ENCODE measurements around the gene STXBP4. TPM values are rescaled to one million over a fixed set of nuclear protein-coding genes. Genes with fewer than 3 reads are reported as not detected.

STXBP4 gene
- polyA plus RNA-seq, 1 of the 3 experiments (the other 2 are of a cell fraction): 2.8 TPM

DNA sequence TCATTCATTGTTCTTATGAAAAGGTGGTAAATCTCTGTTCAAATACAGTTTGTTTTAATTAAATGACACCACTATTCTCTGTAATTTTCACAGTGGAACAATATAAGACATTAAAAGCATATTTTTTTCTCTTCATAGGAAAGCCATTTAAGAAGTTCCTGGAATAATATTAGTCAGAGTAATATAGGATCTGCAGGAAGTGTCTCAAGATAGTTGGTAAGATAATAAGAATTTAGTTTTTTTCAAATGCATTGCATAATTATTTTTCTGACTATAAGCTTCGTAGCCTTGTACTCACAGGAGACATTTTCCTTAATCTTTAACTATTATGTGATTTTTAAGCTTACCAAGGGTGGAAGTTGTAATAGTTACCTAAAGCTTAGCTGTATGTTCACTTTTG lies 16.9 kb downstream of the STXBP4 start (continued):
- TF ChIP-seq FOSL2 (IDR thresholded peaks at IDR 0.05; ENCODE audit: borderline replicate concordance, low read depth) (no peak), GATA2 (CRISPR knock-in tag; IDR thresholded peaks at IDR 0.05) (no peak), RCOR1 (IDR thresholded peaks at IDR 0.05; ENCODE audit: low read length) (no peak), RFX5 (IDR thresholded peaks at IDR 0.05; ENCODE audit: low read length) (no peak), RXRA (IDR thresholded peaks at IDR 0.05; ENCODE audit: borderline replicate concordance, low read depth) (no peak), MEF2A (IDR thresholded peaks at IDR 0.05; ENCODE audit: borderline replicate concordance, low read depth) (no peak), FOXJ3 (CRISPR knock-in tag; IDR thresholded peaks at IDR 0.05) (no peak), EP300 (IDR thresholded peaks at IDR 0.05; ENCODE audit: borderline replicate concordance in 1 of 2, low read depth in 1 of 2, low read length in 1 of 2) (no peak), TEAD4 (IDR thresholded peaks at IDR 0.05; ENCODE audit: borderline replicate concordance, insufficient read depth) (no peak)
- TF ChIP-seq, protein P1, sequence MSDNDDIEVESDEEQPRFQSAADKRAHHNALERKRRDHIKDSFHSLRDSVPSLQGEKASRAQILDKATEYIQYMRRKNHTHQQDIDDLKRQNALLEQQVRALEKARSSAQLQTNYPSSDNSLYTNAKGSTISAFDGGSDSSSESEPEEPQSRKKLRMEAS (IDR thresholded peaks at IDR 0.05; ENCODE audit: low read depth): no peak
- TF ChIP-seq, protein P2, sequence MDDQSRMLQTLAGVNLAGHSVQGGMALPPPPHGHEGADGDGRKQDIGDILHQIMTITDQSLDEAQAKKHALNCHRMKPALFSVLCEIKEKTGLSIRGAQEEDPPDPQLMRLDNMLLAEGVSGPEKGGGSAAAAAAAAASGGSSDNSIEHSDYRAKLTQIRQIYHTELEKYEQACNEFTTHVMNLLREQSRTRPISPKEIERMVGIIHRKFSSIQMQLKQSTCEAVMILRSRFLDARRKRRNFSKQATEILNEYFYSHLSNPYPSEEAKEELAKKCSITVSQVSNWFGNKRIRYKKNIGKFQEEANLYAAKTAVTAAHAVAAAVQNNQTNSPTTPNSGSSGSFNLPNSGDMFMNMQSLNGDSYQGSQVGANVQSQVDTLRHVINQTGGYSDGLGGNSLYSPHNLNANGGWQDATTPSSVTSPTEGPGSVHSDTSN (IDR thresholded peaks at IDR 0.05): no peak
- TF ChIP-seq, protein P3, sequence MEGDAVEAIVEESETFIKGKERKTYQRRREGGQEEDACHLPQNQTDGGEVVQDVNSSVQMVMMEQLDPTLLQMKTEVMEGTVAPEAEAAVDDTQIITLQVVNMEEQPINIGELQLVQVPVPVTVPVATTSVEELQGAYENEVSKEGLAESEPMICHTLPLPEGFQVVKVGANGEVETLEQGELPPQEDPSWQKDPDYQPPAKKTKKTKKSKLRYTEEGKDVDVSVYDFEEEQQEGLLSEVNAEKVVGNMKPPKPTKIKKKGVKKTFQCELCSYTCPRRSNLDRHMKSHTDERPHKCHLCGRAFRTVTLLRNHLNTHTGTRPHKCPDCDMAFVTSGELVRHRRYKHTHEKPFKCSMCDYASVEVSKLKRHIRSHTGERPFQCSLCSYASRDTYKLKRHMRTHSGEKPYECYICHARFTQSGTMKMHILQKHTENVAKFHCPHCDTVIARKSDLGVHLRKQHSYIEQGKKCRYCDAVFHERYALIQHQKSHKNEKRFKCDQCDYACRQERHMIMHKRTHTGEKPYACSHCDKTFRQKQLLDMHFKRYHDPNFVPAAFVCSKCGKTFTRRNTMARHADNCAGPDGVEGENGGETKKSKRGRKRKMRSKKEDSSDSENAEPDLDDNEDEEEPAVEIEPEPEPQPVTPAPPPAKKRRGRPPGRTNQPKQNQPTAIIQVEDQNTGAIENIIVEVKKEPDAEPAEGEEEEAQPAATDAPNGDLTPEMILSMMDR (IDR thresholded peaks at IDR 0.05): no peak

DNA sequence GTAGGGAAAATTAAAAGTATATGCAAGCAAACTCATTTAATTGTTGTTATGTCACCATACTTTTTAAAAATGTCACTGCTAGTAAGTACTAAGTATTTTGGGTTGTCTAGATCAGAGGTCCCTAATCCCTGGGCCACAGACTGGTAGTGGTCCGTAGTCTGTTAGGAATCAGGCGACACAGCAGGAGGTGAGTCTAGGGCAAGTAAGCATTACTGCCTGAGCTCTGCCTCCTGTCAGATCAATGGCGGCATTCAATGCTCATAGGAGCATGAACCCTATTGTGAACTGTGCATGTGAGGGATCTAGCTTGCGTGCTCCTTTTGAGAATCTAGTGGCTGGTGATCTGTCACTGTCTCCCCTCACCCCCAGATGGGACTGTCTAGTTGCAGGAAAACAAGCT lies 21.6 kb downstream of the STXBP4 start:
- Histone ChIP-seq H3K27ac (ENCODE audit: low read depth in 2 of 2, low read length in 1 of 2) (no peak overlapping the region), H3K4me1 (ENCODE audit: control insufficient read depth in 1 of 2, insufficient read depth in 2 of 2, low read depth in 1 of 2, low read length in 1 of 2) (peaks cover 0 to 7% of the 10 kb centered on the region in 2 experiments; a peak in 3 of 4 replicates), H3K27me3 (ENCODE audit: insufficient read depth) (no peaks in the 10 kb centered on the region), H3K9ac (no peak overlapping the region), H3K4me3 (ENCODE audit: low read depth in 2 of 2, low read length in 1 of 2) (no peak overlapping the region), H3F3A (replicated peaks; ENCODE audit: insufficient read depth) (peaks cover 4% of the 10 kb centered on the region), H3K4me2 (no peak overlapping the region), H3K36me3 (replicated peaks in 1 of 2; ENCODE audit: control insufficient read depth in 1 of 2, insufficient read depth in 2 of 2, low read length in 1 of 2) (peaks cover 0 to 24% of the 10 kb centered on the region in 2 experiments), H3K79me2 (ENCODE audit: insufficient read depth) (no peaks in the 10 kb centered on the region; the same call in 1 of the 2 replicates), H3K9me2 (no peaks in the 10 kb centered on the region), H4K20me1 (ENCODE audit: insufficient read depth) (no peaks in the 10 kb centered on the region), H2AFZ (ENCODE audit: low read depth) (no peak overlapping the region), H3K9me3 (no peaks in the 10 kb centered on the region)
- DNase-seq: no peak
- TF ChIP-seq FOSL2 (IDR thresholded peaks at IDR 0.05; ENCODE audit: borderline replicate concordance, low read depth): no peak
- TF ChIP-seq, protein P2 (IDR thresholded peaks at IDR 0.05): no peak
- TF ChIP-seq FOXJ3 (CRISPR knock-in tag; IDR thresholded peaks at IDR 0.05): no peak
- no peak for TF ChIP-seq RXRA (IDR thresholded peaks at IDR 0.05; ENCODE audit: borderline replicate concordance, low read depth)
- TF ChIP-seq CHD2 (IDR thresholded peaks at IDR 0.05; ENCODE audit: low read length, partially characterized antibody): no peak
- no peak for TF ChIP-seq RAD21 (IDR thresholded peaks at IDR 0.05; ENCODE audit: low read length)
- TF ChIP-seq FOXM1 (IDR thresholded peaks at IDR 0.05; ENCODE audit: low read depth): no peak
- no peak for TF ChIP-seq JUND (IDR thresholded peaks at IDR 0.05)
- TF ChIP-seq, protein P4, sequence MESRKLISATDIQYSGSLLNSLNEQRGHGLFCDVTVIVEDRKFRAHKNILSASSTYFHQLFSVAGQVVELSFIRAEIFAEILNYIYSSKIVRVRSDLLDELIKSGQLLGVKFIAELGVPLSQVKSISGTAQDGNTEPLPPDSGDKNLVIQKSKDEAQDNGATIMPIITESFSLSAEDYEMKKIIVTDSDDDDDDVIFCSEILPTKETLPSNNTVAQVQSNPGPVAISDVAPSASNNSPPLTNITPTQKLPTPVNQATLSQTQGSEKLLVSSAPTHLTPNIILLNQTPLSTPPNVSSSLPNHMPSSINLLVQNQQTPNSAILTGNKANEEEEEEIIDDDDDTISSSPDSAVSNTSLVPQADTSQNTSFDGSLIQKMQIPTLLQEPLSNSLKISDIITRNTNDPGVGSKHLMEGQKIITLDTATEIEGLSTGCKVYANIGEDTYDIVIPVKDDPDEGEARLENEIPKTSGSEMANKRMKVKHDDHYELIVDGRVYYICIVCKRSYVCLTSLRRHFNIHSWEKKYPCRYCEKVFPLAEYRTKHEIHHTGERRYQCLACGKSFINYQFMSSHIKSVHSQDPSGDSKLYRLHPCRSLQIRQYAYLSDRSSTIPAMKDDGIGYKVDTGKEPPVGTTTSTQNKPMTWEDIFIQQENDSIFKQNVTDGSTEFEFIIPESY (IDR thresholded peaks at IDR 0.05; ENCODE audit: borderline replicate concordance, low read depth): no peak
- TF ChIP-seq NFIC (IDR thresholded peaks at IDR 0.05; ENCODE audit: borderline replicate concordance): no peak
- TF ChIP-seq MEF2A (IDR thresholded peaks at IDR 0.05; ENCODE audit: borderline replicate concordance, low read depth): no peak
- no peak for TF ChIP-seq YY1 (IDR thresholded peaks at IDR 0.05; ENCODE audit: low read depth)
- TF ChIP-seq RFX5 (IDR thresholded peaks at IDR 0.05; ENCODE audit: low read length): no peak
- no peak for TF ChIP-seq SIN3A (IDR thresholded peaks at IDR 0.05; ENCODE audit: borderline replicate concordance, low read depth, low read length)
- TF ChIP-seq GABPA (IDR thresholded peaks at IDR 0.05; ENCODE audit: low read depth): no peak
- ChIA-PET POLR2A (no interaction called here), CTCF (interaction anchor here (0.6 to 6.1 kb wide), 8 partner anchors 10 to 537 kb away, joined by 3 to 90 read pairs (median 4); no protein-coding TSS in a partner anchor)
- over 99% methylated on average over 4 of the region's 4 CpGs for WGBS (ENCODE audit: low lambda C conversion rate)
